ENCODE results near the gene GOLGA8J. TPM values are rescaled to one million over a fixed set of nuclear protein-coding genes. Genes with fewer than 3 reads are reported as not detected.

GOLGA8J gene
- total RNA-seq, 4 donors from 2014 or later, result 2.8 TPM; not detected in 3

- TF ChIP-seq EP300 (IDR thresholded peaks at IDR 0.05) (no peak), POLR2A (IDR thresholded peaks at IDR 0.05) (no peak), POLR2AphosphoS5 (IDR thresholded peaks at IDR 0.05) (no peak), CTCF (IDR thresholded peaks at IDR 0.05) (no peak)
- H3K36me3 ChIP-seq, result no peaks in the 10 kb centered on the region
- no peak for DNase-seq (ENCODE audit: low spot score in 2 of 2)
- H3K27me3 ChIP-seq, result no peaks in the 10 kb centered on the region
- no peak overlapping the region for H3K27ac ChIP-seq
- H3K4me3 ChIP-seq, result no peak overlapping the region
- no peaks in the 10 kb centered on the region for H3K9me3 ChIP-seq
- 80% methylated on average over 4 of the region's 4 CpGs for WGBS
- H3K4me1 ChIP-seq, result no peaks in the 10 kb centered on the region
Observed at GRCh38 chr15:30056166-30056565, 26.6 kb upstream of the GOLGA8J start.

- H3K9me3 ChIP-seq, result no peaks in the 10 kb centered on the region
- no peaks in the 10 kb centered on the region for H3K36me3 ChIP-seq
- TF ChIP-seq CTCF (IDR thresholded peaks at IDR 0.05) (no peak), EP300 (IDR thresholded peaks at IDR 0.05) (no peak), POLR2A (IDR thresholded peaks at IDR 0.05) (no peak), POLR2AphosphoS5 (IDR thresholded peaks at IDR 0.05) (no peak)
- H3K27me3 ChIP-seq, result no peaks in the 10 kb centered on the region
- H3K27ac ChIP-seq, result no peak overlapping the region
- DNase-seq (ENCODE audit: low spot score in 2 of 2), result no peak
- WGBS, result 82% methylated on average over 11 of the region's 11 CpGs
- H3K4me3 ChIP-seq, result no peak overlapping the region
- no peaks in the 10 kb centered on the region for H3K4me1 ChIP-seq
Observed at GRCh38 chr15:30059771-30060170, 23.0 kb upstream of the GOLGA8J start.

GRCh38 chr15:30062881-30063280 lies 19.9 kb upstream of the GOLGA8J start:
- no peaks in the 10 kb centered on the region for H3K4me1 ChIP-seq
- H3K27ac ChIP-seq, result no peak overlapping the region
- WGBS, result 95% methylated on average over 4 of the region's 4 CpGs

GRCh38 chr15:30063835-30064546 lies 18.8 kb upstream of the GOLGA8J start:
- H3K4me1 ChIP-seq, result no peaks in the 10 kb centered on the region
- DNase-seq (ENCODE audit: low spot score in 2 of 2), result no peak
- no peak for TF ChIP-seq CTCF (IDR thresholded peaks at IDR 0.05)
- no peak for TF ChIP-seq EP300 (IDR thresholded peaks at IDR 0.05)
- no peak for TF ChIP-seq POLR2A (IDR thresholded peaks at IDR 0.05)
- TF ChIP-seq POLR2AphosphoS5 (IDR thresholded peaks at IDR 0.05), result no peak
- no peaks in the 10 kb centered on the region for H3K27me3 ChIP-seq
- 50% methylated on average over 2 of the region's 2 CpGs for WGBS
- no peak overlapping the region for H3K27ac ChIP-seq
- H3K9me3 ChIP-seq, result no peaks in the 10 kb centered on the region
- H3K4me3 ChIP-seq, result no peak overlapping the region
- H3K36me3 ChIP-seq, result no peaks in the 10 kb centered on the region

More at GRCh38 chr15:30062881-30063280, 19.9 kb upstream of the GOLGA8J start:
- TF ChIP-seq EP300 (IDR thresholded peaks at IDR 0.05), result no peak
- no peak for TF ChIP-seq CTCF (IDR thresholded peaks at IDR 0.05)
- TF ChIP-seq POLR2AphosphoS5 (IDR thresholded peaks at IDR 0.05), result no peak
- no peak for TF ChIP-seq POLR2A (IDR thresholded peaks at IDR 0.05)
- no peaks in the 10 kb centered on the region for H3K36me3 ChIP-seq
- H3K9me3 ChIP-seq, result no peaks in the 10 kb centered on the region
- no peak for DNase-seq (ENCODE audit: low spot score in 2 of 2)
- no peaks in the 10 kb centered on the region for H3K27me3 ChIP-seq
- H3K4me3 ChIP-seq, result no peak overlapping the region

- TF ChIP-seq POLR2A (IDR thresholded peaks at IDR 0.05) (no peak), POLR2AphosphoS5 (IDR thresholded peaks at IDR 0.05) (no peak), CTCF (IDR thresholded peaks at IDR 0.05) (no peak), EP300 (IDR thresholded peaks at IDR 0.05) (no peak)
- Histone ChIP-seq H3K4me1 (no peaks in the 10 kb centered on the region), H3K27ac (no peak overlapping the region), H3K4me3 (no peak overlapping the region), H3K9me3 (no peaks in the 10 kb centered on the region), H3K27me3 (no peaks in the 10 kb centered on the region), H3K36me3 (no peaks in the 10 kb centered on the region)
- WGBS, result 32% methylated on average over 12 of the region's 12 CpGs
- DNase-seq (ENCODE audit: low spot score in 2 of 2), result no peak
Observed at GRCh38 chr15:30065025-30065801, 17.5 kb upstream of the GOLGA8J start.
